Anterior cingulate cortex (tissue), 58 donors: Measurements from ENCODE around the gene NOS1.
"Not testable (repeated sequence)": the region's sequence is repeated elsewhere in the genome, so short reads cannot be mapped to it uniquely, and the experiment has no call there.

Experiments used
- DNase-seq, 58 donors: peaks; one replicate each; lab custom pipeline; 2025; lab: John Stamatoyannopoulos, UW

The NOS1 gene

GRCh38 chr12:117361347-117361751, at the start of gene NOS1:
TSS of gene NOS1 (minus strand) at chr12:117361626. CDS start at chr12:117331069, 30,557 bp downstream.
- no peak for DNase-seq

- no peak for DNase-seq
Observed at GRCh38 chr12:117409286-117409685, 47.9 kb upstream of the NOS1 start.

GRCh38 chr12:117408161-117408791, 46.9 kb upstream of the NOS1 start:
- DNase-seq: peak in 42 of 58 donors; percentile 5 to 70 (median 24)

- no peak for DNase-seq
Observed at GRCh38 chr12:117404940-117405339, 43.5 kb upstream of the NOS1 start.

GRCh38 chr12:117404203-117404853, 42.9 kb upstream of the NOS1 start:
- no peak for DNase-seq

- DNase-seq: no peak
Observed at GRCh38 chr12:117403586-117404139, 42.2 kb upstream of the NOS1 start.

GRCh38 chr12:117402363-117402762, 40.9 kb upstream of the NOS1 start:
- no peak for DNase-seq

GRCh38 chr12:117400912-117401311, 39.5 kb upstream of the NOS1 start:
- DNase-seq: no peak

- not testable (repeated sequence) for DNase-seq
Observed at GRCh38 chr12:117398482-117398881, 37.1 kb upstream of the NOS1 start.

- no peak for DNase-seq
Observed at GRCh38 chr12:117395766-117396165, 34.3 kb upstream of the NOS1 start.

- no peak for DNase-seq
Observed at GRCh38 chr12:117394491-117394890, 33.1 kb upstream of the NOS1 start.

- no peak for DNase-seq
Observed at GRCh38 chr12:117393656-117394055, 32.2 kb upstream of the NOS1 start.

GRCh38 chr12:117390866-117391265, 29.4 kb upstream of the NOS1 start:
- DNase-seq: no peak

- DNase-seq: no peak
Observed at GRCh38 chr12:117388951-117389446, 27.6 kb upstream of the NOS1 start.

GRCh38 chr12:117387832-117388231, 26.4 kb upstream of the NOS1 start:
- DNase-seq: no peak

- no peak for DNase-seq
Observed at GRCh38 chr12:117384735-117385134, 23.3 kb upstream of the NOS1 start.

GRCh38 chr12:117380083-117380482, 18.7 kb upstream of the NOS1 start:
- DNase-seq: no peak

- no peak for DNase-seq
Observed at GRCh38 chr12:117377758-117378157, 16.3 kb upstream of the NOS1 start.

GRCh38 chr12:117370588-117370987, 9.2 kb upstream of the NOS1 start:
- no peak for DNase-seq

GRCh38 chr12:117370000-117370399, 8.6 kb upstream of the NOS1 start:
- not testable (repeated sequence) for DNase-seq

GRCh38 chr12:117367006-117367638, 5.7 kb upstream of the NOS1 start:
- DNase-seq: peak in 55 of 58 donors; percentile 1 to 88 (median 60)
